ENCODE results near the gene LMOD1. TPM values are rescaled to one million over a fixed set of nuclear protein-coding genes. Genes with fewer than 3 reads are reported as not detected.
"Not testable (repeated sequence)": the region's sequence is repeated elsewhere in the genome, so short reads cannot be mapped to it uniquely, and the experiment has no call there.

The LMOD1 gene
- total and polyA plus RNA-seq, 2 donors (not counting 1 experiment from before 2014, with no cell fraction given), result not detected

DNA sequence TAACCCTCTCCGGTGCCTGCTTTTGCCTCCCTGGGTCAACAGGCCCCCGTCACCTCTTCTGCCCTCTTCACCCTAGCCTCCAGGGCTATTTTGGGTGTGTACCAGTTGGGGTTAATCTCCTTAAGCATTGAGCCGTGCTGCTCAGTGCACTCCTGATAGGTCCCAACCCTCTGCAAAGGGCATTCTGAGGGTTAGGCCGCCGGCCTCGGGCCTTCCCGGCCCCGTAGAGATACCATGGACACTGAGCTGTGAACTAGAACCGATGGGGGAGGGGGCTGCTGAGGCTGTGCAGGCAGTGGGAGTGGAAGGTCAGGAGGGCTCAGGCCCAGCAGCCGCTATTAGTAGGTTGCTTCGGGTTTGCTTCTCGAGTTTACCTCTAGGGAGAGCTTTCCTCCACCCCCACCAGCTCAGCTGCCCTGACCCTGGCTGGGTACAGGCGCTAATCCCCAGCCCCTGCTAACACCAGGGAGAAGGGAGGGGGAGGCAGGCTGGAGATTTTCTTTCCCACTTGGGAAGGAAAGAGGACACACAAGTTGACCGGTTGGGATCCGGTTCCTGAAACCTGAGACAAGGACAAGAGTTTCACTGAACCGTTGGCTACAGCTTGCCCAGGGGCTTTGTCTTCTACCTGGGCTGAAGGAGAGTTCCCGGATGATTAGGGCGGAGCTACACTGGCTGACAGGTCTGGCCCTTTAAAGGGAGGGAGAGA lies 4.8 kb downstream of the LMOD1 start:
- no peak overlapping the region for H3K4me3 Mint-ChIP-seq
- Histone ChIP-seq H3K4me1 (ENCODE audit: control insufficient read depth in 2 of 2, insufficient read depth in 2 of 2, low read length in 2 of 2) (peaks cover 7% of the 10 kb centered on the region in 2 donors), H3K4me2 (replicated peaks; ENCODE audit: low read depth, low read length, poor library complexity, severe bottlenecking) (no peak overlapping the region), H3K79me2 (ENCODE audit: control insufficient read depth, insufficient read depth, low read length) (no peaks in the 10 kb centered on the region), H3K4me3 (ENCODE audit: control extremely low read depth in 1 of 5, extremely low read depth in 1 of 5, insufficient read depth in 1 of 5, low read depth in 2 of 5, low read length in 4 of 5) (no peak overlapping the region), H3K36me3 (replicated peaks in 1 of 2; ENCODE audit: control extremely low read depth in 1 of 2, control insufficient read depth in 1 of 2, extremely low read depth in 1 of 2, insufficient read depth in 2 of 2, low read length in 1 of 2) (no peaks in the 10 kb centered on the region), H3K27ac (ENCODE audit: low read length in 2 of 2) (no peak overlapping the region), H3K27me3 (replicated peaks in 1 of 4; ENCODE audit: control extremely low read depth in 1 of 4, control insufficient read depth in 3 of 4, insufficient read depth in 4 of 4, low read length in 3 of 4) (peaks cover 0 to 37% (median 22%) of the 10 kb centered on the region in 4 experiments), H2AFZ (ENCODE audit: insufficient read depth, low read depth, low read length, poor library complexity, severe bottlenecking) (no peak overlapping the region), H4K20me1 (ENCODE audit: control insufficient read depth, insufficient read depth, low read length, poor library complexity, severe bottlenecking) (no peaks in the 10 kb centered on the region), H3K9me3 (ENCODE audit: control extremely low read depth in 1 of 3, control insufficient read depth in 2 of 3, insufficient read depth in 1 of 3, low read length in 2 of 3) (peaks cover 0 to 6% (median 0%) of the 10 kb centered on the region in 3 donors), H3K9ac (ENCODE audit: low read length) (no peak overlapping the region)
- TF ChIP-seq CTCF (IDR thresholded peaks at IDR 0.05), result no peak
- no peak for TF ChIP-seq EZH2 (IDR thresholded peaks at IDR 0.05; ENCODE audit: borderline replicate concordance, insufficient read depth, low read depth, low read length, poor library complexity, severe bottlenecking)
- WGBS (ENCODE audit: insufficient coverage), result 91% methylated on average over 12 of the region's 18 CpGs
- POLR2A ChIA-PET, result no interaction called here
- H3K27ac Mint-ChIP-seq, result no peak overlapping the region
- H3K27me3 Mint-ChIP-seq, result peaks cover 44% of the 10 kb centered on the region
- CTCF ChIA-PET, result no interaction called here
- no peaks in the 10 kb centered on the region for H3K9me3 Mint-ChIP-seq (ENCODE audit: insufficient read depth)
- ATAC-seq (ENCODE audit: low read depth), result no peak
- intact Hi-C loops (cut with micrococcal nuclease), result no loop called here
- DNase-seq, result no peak
- H3K4me1 Mint-ChIP-seq, result peaks cover 7% of the 10 kb centered on the region

DNA sequence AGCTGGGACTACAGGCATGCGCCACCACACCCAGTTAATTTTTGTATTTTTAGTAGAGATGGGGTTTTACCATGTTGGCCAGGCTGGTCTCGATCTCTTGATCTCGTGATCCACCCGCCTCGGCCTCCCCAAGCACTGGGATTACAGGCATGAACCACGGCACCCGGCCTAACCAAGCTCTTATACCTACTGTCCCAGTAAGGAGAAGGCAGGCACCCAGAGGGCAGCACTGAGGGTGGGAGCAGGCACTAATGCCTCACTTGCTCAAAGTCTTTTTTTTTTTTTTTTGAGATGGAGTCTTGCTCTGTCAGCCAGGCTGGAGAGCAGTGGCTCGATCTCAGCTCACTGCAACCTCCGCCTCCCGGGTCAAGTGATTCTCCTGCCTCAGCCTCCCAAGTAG lies 6.0 kb downstream of the LMOD1 start:
- H3K9ac ChIP-seq (ENCODE audit: low read length); H3K4me3 ChIP-seq (ENCODE audit: control extremely low read depth in 1 of 5, extremely low read depth in 1 of 5, insufficient read depth in 1 of 5, low read depth in 2 of 5, low read length in 4 of 5); H3K9me3 Mint-ChIP-seq (ENCODE audit: insufficient read depth); H3K4me1 Mint-ChIP-seq; H3K4me2 ChIP-seq (replicated peaks; ENCODE audit: low read depth, low read length, poor library complexity, severe bottlenecking); DNase-seq; H3K9me3 ChIP-seq (ENCODE audit: control extremely low read depth in 1 of 3, control insufficient read depth in 2 of 3, insufficient read depth in 1 of 3, low read length in 2 of 3); POLR2A ChIA-PET; H3K27ac Mint-ChIP-seq; CTCF ChIA-PET; H3K27ac ChIP-seq (ENCODE audit: low read length in 2 of 2); intact Hi-C loops (cut with micrococcal nuclease); ATAC-seq (ENCODE audit: low read depth); H3K36me3 ChIP-seq (replicated peaks in 1 of 2; ENCODE audit: control extremely low read depth in 1 of 2, control insufficient read depth in 1 of 2, extremely low read depth in 1 of 2, insufficient read depth in 2 of 2, low read length in 1 of 2); H3K4me3 Mint-ChIP-seq; H2AFZ ChIP-seq (ENCODE audit: insufficient read depth, low read depth, low read length, poor library complexity, severe bottlenecking); H3K4me1 ChIP-seq (ENCODE audit: control insufficient read depth in 2 of 2, insufficient read depth in 2 of 2, low read length in 2 of 2); H3K79me2 ChIP-seq (ENCODE audit: control insufficient read depth, insufficient read depth, low read length); H4K20me1 ChIP-seq (ENCODE audit: control insufficient read depth, insufficient read depth, low read length, poor library complexity, severe bottlenecking): not testable (repeated sequence)
- peaks cover 37% of the 10 kb centered on the region for H3K27me3 Mint-ChIP-seq
- 92% methylated on average over 7 of the region's 10 CpGs for WGBS (ENCODE audit: insufficient coverage)
- H3K27me3 ChIP-seq (replicated peaks in 1 of 4; ENCODE audit: control extremely low read depth in 1 of 4, control insufficient read depth in 3 of 4, insufficient read depth in 4 of 4, low read length in 3 of 4), result peaks cover 0 to 29% (median 12%) of the 10 kb centered on the region in 4 experiments

Measured in B cell (primary cell).